HepG2 (cell line): ENCODE measurements around the gene METTL26. TPM values are rescaled to one million over a fixed set of nuclear protein-coding genes. Genes with fewer than 3 reads are reported as not detected.

ENCODE experiments used
- CBX5 ChIP-seq: sonication (generic); formaldehyde crosslinking; IDR thresholded peaks from 2 replicates; pipeline ENCODE4 v1.4.0; 2020; ENCODE audit warnings: missing genetic modification reagents, borderline replicate concordance
- ELF4 ChIP-seq: sonication (generic); formaldehyde crosslinking; IDR thresholded peaks from 2 replicates; pipeline ENCODE4 v1.5.0; 2020; ENCODE audit warnings: missing genetic modification reagents, mild to moderate bottlenecking, moderate library complexity, borderline replicate concordance
- FOXK2 ChIP-seq: fragments of 450-650 bp; IDR thresholded peaks from 2 replicates; pipeline ENCODE4 v1.6.1; 2016
- GABPB1 ChIP-seq: IDR thresholded peaks from 2 replicates; pipeline ENCODE4 v1.6.1; 2016; ENCODE audit warnings: mild to moderate bottlenecking, missing genetic modification reagents, moderate library complexity, missing compliant biosample characterization
- GTF3A ChIP-seq: sonication (generic); formaldehyde crosslinking; conservative IDR thresholded peaks from 2 replicates; pipeline ENCODE4 v1.4.0; 2020; ENCODE audit warnings: mild to moderate bottlenecking, missing genetic modification reagents
- HNRNPH1 ChIP-seq: fragments of 200-400 bp; formaldehyde crosslinking; optimal IDR thresholded peaks from 2 replicates; pipeline ENCODE3; 2017; ENCODE audit warnings: mild to moderate bottlenecking, low read depth, low read length
- ISX ChIP-seq: sonication (generic); formaldehyde crosslinking; conservative IDR thresholded peaks from 2 replicates; pipeline ENCODE4 v1.5.0; 2020; ENCODE audit warnings: missing genetic modification reagents
- NONO ChIP-seq, 2 experiments: fragments of 450-650 bp in 1 of 2; sonication (generic) in 1 of 2; formaldehyde crosslinking in 1 of 2; IDR thresholded peaks in 1 of 2; conservative IDR thresholded peaks in 1 of 2; 2 replicates each; pipeline versions ENCODE4 v1.6.1 to v1.8.0; 2017 to 2022; ENCODE audit warnings: mild to moderate bottlenecking in 1 of 2, missing genetic modification reagents in 1 of 2, moderate library complexity in 1 of 2
- REST ChIP-seq, 2 experiments: IDR thresholded peaks; 2 replicates each; pipeline ENCODE4 v1.6.1; 2011 to 2012; ENCODE audit warnings: low read length in 2 of 2, borderline replicate concordance in 1 of 2, low read depth in 1 of 2, mild to moderate bottlenecking in 1 of 2, moderate library complexity in 1 of 2
- THRA ChIP-seq: sonication (generic); formaldehyde crosslinking; IDR thresholded peaks from 2 replicates; pipeline ENCODE4 v1.4.0; 2020; ENCODE audit warnings: missing genetic modification reagents, borderline replicate concordance
- TMF1 ChIP-seq: sonication (generic); formaldehyde crosslinking; IDR thresholded peaks from 2 replicates; pipeline ENCODE4 v1.8.1; 2022; ENCODE audit warnings: low read depth, missing genetic modification reagents
- ZBTB34 ChIP-seq: sonication (generic); formaldehyde crosslinking; IDR thresholded peaks from 2 replicates; pipeline ENCODE4 v1.8.0; 2022; ENCODE audit warnings: mild to moderate bottlenecking, missing genetic modification reagents
- ZBTB38 ChIP-seq: sonication (generic); formaldehyde crosslinking; IDR thresholded peaks from 2 replicates; pipeline ENCODE4 v1.5.1; 2020; ENCODE audit warnings: mild to moderate bottlenecking, missing genetic modification reagents
- ZNF12 ChIP-seq: sonication (generic); formaldehyde crosslinking; IDR thresholded peaks from 2 replicates; pipeline ENCODE4 v1.5.0; 2020; ENCODE audit warnings: missing genetic modification reagents
- ZNF691 ChIP-seq: sonication (generic); formaldehyde crosslinking; IDR thresholded peaks from 2 replicates; pipeline ENCODE4 v1.4.0; 2020; ENCODE audit warnings: missing genetic modification reagents, low read depth, mild to moderate bottlenecking, borderline replicate concordance
- ZNF839 ChIP-seq: sonication (generic); formaldehyde crosslinking; IDR thresholded peaks from 2 replicates; pipeline ENCODE4 v1.4.0; 2020; ENCODE audit warnings: missing genetic modification reagents, mild to moderate bottlenecking, borderline replicate concordance
- ZXDC ChIP-seq: sonication (generic); formaldehyde crosslinking; IDR thresholded peaks from 2 replicates; pipeline ENCODE4 v1.5.0; 2020; ENCODE audit warnings: mild to moderate bottlenecking, missing genetic modification reagents
- polyA plus RNA-seq, 8 experiments: library from polyadenylated mRNA; depleted of rRNA in 3 of 8; stranded (reverse) in 7 of 8; unstranded in 1 of 8; fragments of >200 nt; fragmentation: Illumina TruSeq in 4 of 8; extraction: Trizol in 4 of 8; gene quantifications; 2 replicates each; pipeline versions ENCODE4 v1.2.1 to v1.2.3, GENCODE V29; 2011 to 2016; ENCODE audit warnings: low read depth in 4 of 8, missing spikeins in 1 of 8, mixed read lengths in 1 of 8; ENCODE audit not compliant: insufficient read depth in 1 of 8
- total RNA-seq, 5 experiments: library from RNA; depleted of rRNA; stranded (reverse); fragments of >200 nt; fragmentation: Illumina TruSeq; extraction: Trizol; gene quantifications; 2 replicates each; pipeline ENCODE4 v1.2.3, GENCODE V29; 2016; ENCODE audit warnings: low read depth in 1 of 5

Gene METTL26
- total and polyA plus RNA-seq, 2 of the 13 experiments (the other 11 are each of a cell fraction or from before 2014, with no cell fraction given) = 65.5 to 70.1 TPM

- TF ChIP-seq ZBTB34 (CRISPR knock-in tag) (0 out of 2 replicates have a peak, but pooled peaks have one; percentile 50), REST (IDR thresholded peaks at IDR 0.05; ENCODE audit: borderline replicate concordance in 1 of 2, low read depth in 1 of 2, low read length in 2 of 2) (no peak; a peak in 1 of 4 replicates), ZNF12 (CRISPR knock-in tag) (no peak), ZNF691 (no peak; the same call in 1 of the 2 replicates), HNRNPH1 (no peak), FOXK2 (no peak), ZBTB38 (CRISPR knock-in tag) (0 out of 2 replicates have a peak, but pooled peaks have one; percentile 36), ZXDC (CRISPR knock-in tag) (peak; percentile 87; the same call in 1 of the 2 replicates), TMF1 (CRISPR knock-in tag) (peak; percentile 28), CBX5 (CRISPR knock-in tag) (no peak), NONO (IDR thresholded peaks at IDR 0.05) (no peak), NONO (CRISPR knock-in tag; conservative IDR thresholded peaks at IDR 0.05) (no peak), ZNF839 (CRISPR knock-in tag) (no peak), ISX (CRISPR knock-in tag) (no peak), GABPB1 (CRISPR knock-in tag) (peak; percentile 77), ELF4 (CRISPR knock-in tag) (no peak), THRA (CRISPR knock-in tag) (peak; percentile 39), GTF3A (CRISPR knock-in tag) (no peak)
Measured at GRCh38 chr16:642189-643049, 6.3 kb upstream of the METTL26 start (continued).
